Measurements from ENCODE around the gene MCFD2.

- TF ChIP-seq, protein P1, sequence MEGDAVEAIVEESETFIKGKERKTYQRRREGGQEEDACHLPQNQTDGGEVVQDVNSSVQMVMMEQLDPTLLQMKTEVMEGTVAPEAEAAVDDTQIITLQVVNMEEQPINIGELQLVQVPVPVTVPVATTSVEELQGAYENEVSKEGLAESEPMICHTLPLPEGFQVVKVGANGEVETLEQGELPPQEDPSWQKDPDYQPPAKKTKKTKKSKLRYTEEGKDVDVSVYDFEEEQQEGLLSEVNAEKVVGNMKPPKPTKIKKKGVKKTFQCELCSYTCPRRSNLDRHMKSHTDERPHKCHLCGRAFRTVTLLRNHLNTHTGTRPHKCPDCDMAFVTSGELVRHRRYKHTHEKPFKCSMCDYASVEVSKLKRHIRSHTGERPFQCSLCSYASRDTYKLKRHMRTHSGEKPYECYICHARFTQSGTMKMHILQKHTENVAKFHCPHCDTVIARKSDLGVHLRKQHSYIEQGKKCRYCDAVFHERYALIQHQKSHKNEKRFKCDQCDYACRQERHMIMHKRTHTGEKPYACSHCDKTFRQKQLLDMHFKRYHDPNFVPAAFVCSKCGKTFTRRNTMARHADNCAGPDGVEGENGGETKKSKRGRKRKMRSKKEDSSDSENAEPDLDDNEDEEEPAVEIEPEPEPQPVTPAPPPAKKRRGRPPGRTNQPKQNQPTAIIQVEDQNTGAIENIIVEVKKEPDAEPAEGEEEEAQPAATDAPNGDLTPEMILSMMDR (IDR thresholded peaks at IDR 0.05) = no peak
- TF ChIP-seq POLR2AphosphoS5 (IDR thresholded peaks at IDR 0.05) (no peak), EP300 (IDR thresholded peaks at IDR 0.05) (no peak), POLR2A (IDR thresholded peaks at IDR 0.05) (no peak)
Measured at GRCh38 chr2:46923041-46923528, 7.5 kb upstream of the MCFD2 start.
